ENCODE data around the gene DHX58. TPM values are rescaled to one million over a fixed set of nuclear protein-coding genes. Genes with fewer than 3 reads are reported as not detected.
"Not testable (repeated sequence)": the region's sequence is repeated elsewhere in the genome, so short reads cannot be mapped to it uniquely, and the experiment has no call there.

The DHX58 gene
- total RNA-seq, 4 donors from 2014 or later = 1.1 to 4.4 (median 3.1) TPM

- peaks cover 26% of the 10 kb centered on the region in 2 donors for H3K4me1 ChIP-seq
- no peaks in the 10 kb centered on the region for H3K27me3 ChIP-seq
- peak overlapping the region; percentile 85 to 94 (median 91) for H3K27ac ChIP-seq
- no peaks in the 10 kb centered on the region for H3K36me3 ChIP-seq
- intact Hi-C loops (cut with DNase I; ENCODE audit: low total_unique reads) = loop anchor here (2.0 kb wide), 1 partner anchor 187 kb away; the partner anchor contains the start of gene CNP
- H3K4me3 ChIP-seq = peak overlapping the region; percentile 84 to 93 (median 86)
- TF ChIP-seq POLR2A (IDR thresholded peaks at IDR 0.05) = no peak
- TF ChIP-seq, protein P1, sequence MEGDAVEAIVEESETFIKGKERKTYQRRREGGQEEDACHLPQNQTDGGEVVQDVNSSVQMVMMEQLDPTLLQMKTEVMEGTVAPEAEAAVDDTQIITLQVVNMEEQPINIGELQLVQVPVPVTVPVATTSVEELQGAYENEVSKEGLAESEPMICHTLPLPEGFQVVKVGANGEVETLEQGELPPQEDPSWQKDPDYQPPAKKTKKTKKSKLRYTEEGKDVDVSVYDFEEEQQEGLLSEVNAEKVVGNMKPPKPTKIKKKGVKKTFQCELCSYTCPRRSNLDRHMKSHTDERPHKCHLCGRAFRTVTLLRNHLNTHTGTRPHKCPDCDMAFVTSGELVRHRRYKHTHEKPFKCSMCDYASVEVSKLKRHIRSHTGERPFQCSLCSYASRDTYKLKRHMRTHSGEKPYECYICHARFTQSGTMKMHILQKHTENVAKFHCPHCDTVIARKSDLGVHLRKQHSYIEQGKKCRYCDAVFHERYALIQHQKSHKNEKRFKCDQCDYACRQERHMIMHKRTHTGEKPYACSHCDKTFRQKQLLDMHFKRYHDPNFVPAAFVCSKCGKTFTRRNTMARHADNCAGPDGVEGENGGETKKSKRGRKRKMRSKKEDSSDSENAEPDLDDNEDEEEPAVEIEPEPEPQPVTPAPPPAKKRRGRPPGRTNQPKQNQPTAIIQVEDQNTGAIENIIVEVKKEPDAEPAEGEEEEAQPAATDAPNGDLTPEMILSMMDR (IDR thresholded peaks at IDR 0.05 in 4 of 5, conservative IDR thresholded peaks at IDR 0.05 in 1 of 5) = no peak
- peak in 1 of 2 donors; percentile 29 for DNase-seq
- H3K9me3 ChIP-seq = no peaks in the 10 kb centered on the region
- in situ Hi-C loops (cut with MboI; ENCODE audit: low sequenced_read_pairs in 4 of 4) = no loop called here
- ATAC-seq = peak; percentile 22 to 32
These were observed 41.6 kb upstream of the DHX58 start for GRCh38 chr17:42153919-42154742.

DNA sequence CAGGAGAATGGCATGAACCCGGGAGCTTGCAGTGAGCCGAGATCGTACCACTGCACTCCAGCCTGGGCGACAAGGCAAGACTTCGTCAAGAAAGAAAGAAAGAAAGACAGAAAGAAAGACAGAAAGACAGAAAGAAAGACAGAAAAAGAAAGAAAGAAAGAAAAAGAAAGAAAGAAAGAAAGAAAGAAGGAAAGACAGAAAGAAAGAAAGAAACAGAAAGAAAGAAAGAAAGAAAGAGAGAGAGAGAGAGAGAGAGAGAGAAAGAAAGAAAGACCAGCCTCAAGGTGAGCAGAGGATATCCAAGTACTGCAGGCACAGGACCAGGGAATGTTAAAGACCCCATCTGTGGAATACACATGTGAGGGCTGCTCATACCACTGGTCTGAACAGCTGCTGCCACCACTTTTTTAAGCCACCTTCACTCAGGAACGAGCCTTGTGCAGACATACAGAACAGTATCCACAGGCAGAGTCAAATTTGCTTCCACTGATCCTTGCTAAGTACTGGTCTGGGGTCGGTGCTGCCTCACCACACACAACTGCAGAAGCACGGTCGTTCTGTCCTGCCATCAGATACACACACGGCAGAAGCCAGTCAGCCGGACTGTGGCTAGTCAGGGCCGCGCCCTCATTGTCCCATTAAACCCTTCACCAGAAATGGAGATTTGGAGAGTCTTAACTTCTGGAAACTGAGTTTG is 34.5 kb upstream of the DHX58 start:
- H3K27ac ChIP-seq = peak overlapping the region; percentile 36 to 87 (median 46)
- DNase-seq = no peak
- H3K9me3 ChIP-seq = no peaks in the 10 kb centered on the region
- H3K36me3 ChIP-seq = no peaks in the 10 kb centered on the region
- H3K27me3 ChIP-seq = no peaks in the 10 kb centered on the region
- intact Hi-C loops (cut with DNase I; ENCODE audit: low total_unique reads) (no loop called here), in situ Hi-C loops (cut with MboI; ENCODE audit: low sequenced_read_pairs in 4 of 4) (no loop called here)
- TF ChIP-seq, protein P1 (IDR thresholded peaks at IDR 0.05 in 4 of 5, conservative IDR thresholded peaks at IDR 0.05 in 1 of 5) = no peak
- no peak for TF ChIP-seq POLR2A (IDR thresholded peaks at IDR 0.05)
- H3K4me1 ChIP-seq = peaks cover 37 to 55% of the 10 kb centered on the region in 2 donors
- H3K4me3 ChIP-seq = no peak overlapping the region
- no peak for ATAC-seq

GRCh38 chr17:42143138-42143537 is 30.6 kb upstream of the DHX58 start:
- H3K9me3 ChIP-seq; intact Hi-C loops (cut with DNase I; ENCODE audit: low total_unique reads); H3K27me3 ChIP-seq; H3K36me3 ChIP-seq; H3K4me3 ChIP-seq; in situ Hi-C loops (cut with MboI; ENCODE audit: low sequenced_read_pairs in 4 of 4): not testable (repeated sequence)
- H3K4me1 ChIP-seq = peaks cover 66 to 77% of the 10 kb centered on the region in 2 donors
- peak overlapping the region; percentile 82 to 92 (median 86) for H3K27ac ChIP-seq
- DNase-seq = peak in 1 of 2 donors; percentile 86
- peak; percentile 49 to 77 for ATAC-seq

- Histone ChIP-seq H3K27ac (peak overlapping the region; percentile 82 to 92 (median 86)), H3K4me3 (no peak overlapping the region), H3K4me1 (peaks cover 73 to 82% of the 10 kb centered on the region in 2 donors), H3K36me3 (no peaks in the 10 kb centered on the region), H3K27me3 (no peaks in the 10 kb centered on the region), H3K9me3 (no peaks in the 10 kb centered on the region)
- TF ChIP-seq POLR2A (IDR thresholded peaks at IDR 0.05) = no peak
- TF ChIP-seq, protein P1 (IDR thresholded peaks at IDR 0.05 in 4 of 5, conservative IDR thresholded peaks at IDR 0.05 in 1 of 5) = no peak
- DNase-seq (peak; percentile 75 to 88), ATAC-seq (peak; percentile 81 to 90)
- in situ Hi-C loops (cut with MboI; ENCODE audit: low sequenced_read_pairs in 4 of 4) (no loop called here), intact Hi-C loops (cut with DNase I; ENCODE audit: low total_unique reads) (no loop called here)
These were observed 29.9 kb upstream of the DHX58 start for GRCh38 chr17:42142371-42142896.

DNA sequence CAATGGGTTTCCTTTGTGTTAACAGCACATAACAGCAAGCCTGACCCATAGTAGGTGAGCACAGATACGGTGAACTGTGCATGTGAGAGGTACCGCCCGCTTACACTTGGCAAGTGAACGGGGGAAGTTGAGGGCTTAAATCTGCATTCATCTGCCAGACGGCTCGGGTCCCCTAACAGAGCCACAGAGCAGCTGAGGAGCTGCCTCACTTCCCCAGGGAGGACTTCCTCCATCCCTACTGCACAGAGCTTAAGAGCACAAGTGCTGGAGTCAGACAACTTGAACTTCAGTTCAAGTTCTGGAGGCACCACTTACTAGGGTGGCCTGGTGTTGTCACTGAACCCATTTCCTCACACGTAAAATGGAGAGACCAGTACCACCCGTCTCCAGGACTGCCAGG is 28.9 kb upstream of the DHX58 start:
- H3K4me1 ChIP-seq = peaks cover 82 to 83% of the 10 kb centered on the region in 2 donors
- H3K36me3 ChIP-seq = no peaks in the 10 kb centered on the region

DNA sequence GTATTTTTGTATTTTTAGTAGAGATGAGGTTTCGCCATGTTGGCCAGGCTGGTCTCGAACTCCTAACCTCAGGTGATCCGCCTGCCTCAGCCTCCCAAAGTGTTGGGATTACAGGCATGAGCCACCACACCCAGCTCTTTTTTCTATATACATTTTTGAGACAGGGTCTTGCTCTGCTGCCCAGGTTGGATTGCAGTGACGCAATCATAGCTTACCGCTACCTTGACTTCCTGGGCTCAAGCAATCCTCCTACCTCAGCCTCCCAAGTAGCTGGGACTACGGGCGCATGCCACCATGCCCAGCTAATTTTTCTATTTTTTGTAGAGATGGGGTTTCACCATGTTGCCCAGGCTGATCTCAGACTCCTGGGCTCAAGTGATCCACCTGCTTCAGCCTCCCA is 28.2 kb upstream of the DHX58 start:
- intact Hi-C loops (cut with DNase I; ENCODE audit: low total_unique reads); H3K4me3 ChIP-seq; ATAC-seq; H3K9me3 ChIP-seq; H3K27me3 ChIP-seq; DNase-seq; in situ Hi-C loops (cut with MboI; ENCODE audit: low sequenced_read_pairs in 4 of 4); H3K36me3 ChIP-seq: not testable (repeated sequence)
- peaks cover 88% of the 10 kb centered on the region in 2 donors for H3K4me1 ChIP-seq
- H3K27ac ChIP-seq = peak overlapping the region; percentile 82 to 92 (median 86)

More for the DNA sequence above, 28.9 kb upstream of the DHX58 start:
- H3K4me3 ChIP-seq = no peak overlapping the region
- ATAC-seq = no peak
- TF ChIP-seq POLR2A (IDR thresholded peaks at IDR 0.05) = no peak
- TF ChIP-seq, protein P1 (IDR thresholded peaks at IDR 0.05 in 4 of 5, conservative IDR thresholded peaks at IDR 0.05 in 1 of 5) = no peak
- no peaks in the 10 kb centered on the region for H3K9me3 ChIP-seq
- intact Hi-C loops (cut with DNase I; ENCODE audit: low total_unique reads) (no loop called here), in situ Hi-C loops (cut with MboI; ENCODE audit: low sequenced_read_pairs in 4 of 4) (no loop called here)
- H3K27ac ChIP-seq = peak overlapping the region; percentile 82 to 92 (median 86)
- no peak for DNase-seq
- H3K27me3 ChIP-seq = no peaks in the 10 kb centered on the region

Data from gastrocnemius medialis (tissue), 4 donors.